ENCODE results near the gene LUZP2.

Gene LUZP2

DNA sequence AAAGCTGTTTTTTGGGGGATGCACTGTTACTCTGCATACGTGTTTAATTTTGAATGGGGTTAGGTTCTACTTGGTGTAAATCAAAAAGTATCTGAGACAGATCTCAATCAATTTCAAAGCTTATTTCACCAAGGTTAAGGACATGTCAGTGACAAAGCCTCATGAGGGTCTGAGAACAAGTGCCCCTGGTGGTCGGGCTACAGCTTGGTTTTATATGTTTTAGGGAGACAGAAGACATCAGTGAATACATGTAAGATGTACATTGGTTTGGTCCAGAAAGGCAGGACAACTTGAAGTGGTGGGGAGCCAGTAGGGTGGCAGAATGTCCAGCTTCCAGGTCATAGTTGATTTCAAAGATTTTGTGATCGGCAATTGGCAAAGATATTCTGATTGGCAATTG, 262.9 kb downstream of the LUZP2 start:
- Histone ChIP-seq H2AK5ac (ENCODE audit: low read length) (no peak overlapping the region), H3K18ac (ENCODE audit: low read length) (no peak overlapping the region), H4K91ac (ENCODE audit: low read depth, low read length) (no peak overlapping the region), H3K9me3 (ENCODE audit: insufficient read depth, low read depth, low read length) (no peaks in the 10 kb centered on the region), H3K4me1 (ENCODE audit: control insufficient read depth in 1 of 2, insufficient read depth in 2 of 2, low read length in 2 of 2) (peaks cover 3 to 5% of the 10 kb centered on the region in 2 experiments), H3K27me3 (ENCODE audit: insufficient read depth, low read length) (no peaks in the 10 kb centered on the region), H2AFZ (ENCODE audit: insufficient read depth, low read length, poor library complexity) (no peak overlapping the region), H2BK5ac (ENCODE audit: low read depth, low read length, poor library complexity) (no peak overlapping the region), H2BK12ac (ENCODE audit: low read length) (no peak overlapping the region), H3K4me2 (ENCODE audit: low read length) (no peak overlapping the region), H3K23ac (ENCODE audit: low read length) (no peak overlapping the region), H3K4me3 (ENCODE audit: low read depth, low read length) (no peak overlapping the region), H3K9ac (ENCODE audit: low read length) (no peak overlapping the region), H3K79me1 (ENCODE audit: low read length) (peaks cover 5% of the 10 kb centered on the region), H3K79me2 (ENCODE audit: control insufficient read depth, insufficient read depth, low read length, poor library complexity) (no peaks in the 10 kb centered on the region), H3K14ac (ENCODE audit: low read length) (no peak overlapping the region), H4K8ac (ENCODE audit: low read depth, low read length) (no peak overlapping the region), H2BK120ac (ENCODE audit: insufficient read depth, low read length, poor library complexity) (no peak overlapping the region), H3K36me3 (ENCODE audit: control insufficient read depth in 1 of 2, insufficient read depth in 2 of 2, low read length in 2 of 2) (no peaks in the 10 kb centered on the region), H4K12ac (ENCODE audit: low read depth, low read length) (no peak overlapping the region), H3K27ac (ENCODE audit: low read depth, low read length) (no peak overlapping the region), H3K4ac (ENCODE audit: low read depth, low read length) (no peak overlapping the region)
- WGBS (ENCODE audit: extremely low coverage, insufficient coverage, insufficient read length), result no CpG with 5 or more reads among the region's 3 CpGs
- DNase-seq, result no peak

GRCh38 chr11:24760681-24761080, 263.8 kb downstream of the LUZP2 start:
- Histone ChIP-seq H4K8ac (ENCODE audit: low read depth, low read length) (no peak overlapping the region), H2AK5ac (ENCODE audit: low read length) (no peak overlapping the region), H3K18ac (ENCODE audit: low read length) (no peak overlapping the region), H2AFZ (ENCODE audit: insufficient read depth, low read length, poor library complexity) (no peak overlapping the region), H3K23ac (ENCODE audit: low read length) (no peak overlapping the region), H4K91ac (ENCODE audit: low read depth, low read length) (no peak overlapping the region), H3K36me3 (ENCODE audit: control insufficient read depth in 1 of 2, insufficient read depth in 2 of 2, low read length in 2 of 2) (no peaks in the 10 kb centered on the region), H3K4me3 (ENCODE audit: low read depth, low read length) (no peak overlapping the region), H3K27ac (ENCODE audit: low read depth, low read length) (no peak overlapping the region), H3K4ac (ENCODE audit: low read depth, low read length) (no peak overlapping the region), H3K14ac (ENCODE audit: low read length) (no peak overlapping the region), H3K4me2 (ENCODE audit: low read length) (no peak overlapping the region), H2BK12ac (ENCODE audit: low read length) (no peak overlapping the region), H2BK120ac (ENCODE audit: insufficient read depth, low read length, poor library complexity) (no peak overlapping the region), H3K9me3 (ENCODE audit: insufficient read depth, low read depth, low read length) (no peaks in the 10 kb centered on the region), H3K79me2 (ENCODE audit: control insufficient read depth, insufficient read depth, low read length, poor library complexity) (no peaks in the 10 kb centered on the region), H3K27me3 (ENCODE audit: insufficient read depth, low read length) (no peaks in the 10 kb centered on the region), H2BK5ac (ENCODE audit: low read depth, low read length, poor library complexity) (no peak overlapping the region), H3K4me1 (ENCODE audit: control insufficient read depth in 1 of 2, insufficient read depth in 2 of 2, low read length in 2 of 2) (peaks cover 2% of the 10 kb centered on the region in 2 experiments), H3K79me1 (ENCODE audit: low read length) (peaks cover 5% of the 10 kb centered on the region), H3K9ac (ENCODE audit: low read length) (no peak overlapping the region), H4K12ac (ENCODE audit: low read depth, low read length) (no peak overlapping the region)
- DNase-seq, result no peak

- H3K79me2 ChIP-seq (ENCODE audit: control insufficient read depth, insufficient read depth, low read length, poor library complexity), result no peaks in the 10 kb centered on the region
- no peak overlapping the region for H2BK12ac ChIP-seq (ENCODE audit: low read length)
- H3K9ac ChIP-seq (ENCODE audit: low read length), result no peak overlapping the region
- no peak overlapping the region for H3K4me3 ChIP-seq (ENCODE audit: low read depth, low read length)
- H4K91ac ChIP-seq (ENCODE audit: low read depth, low read length), result no peak overlapping the region
- H2BK120ac ChIP-seq (ENCODE audit: insufficient read depth, low read length, poor library complexity), result no peak overlapping the region
- H2AFZ ChIP-seq (ENCODE audit: insufficient read depth, low read length, poor library complexity), result no peak overlapping the region
- no peak overlapping the region for H2AK5ac ChIP-seq (ENCODE audit: low read length)
- H3K18ac ChIP-seq (ENCODE audit: low read length), result no peak overlapping the region
- WGBS (ENCODE audit: extremely low coverage, insufficient coverage, insufficient read length), result no CpG with 5 or more reads among the region's 2 CpGs
- no peaks in the 10 kb centered on the region for H3K36me3 ChIP-seq (ENCODE audit: control insufficient read depth in 1 of 2, insufficient read depth in 2 of 2, low read length in 2 of 2)
- H2BK5ac ChIP-seq (ENCODE audit: low read depth, low read length, poor library complexity), result no peak overlapping the region
- no peak overlapping the region for H3K23ac ChIP-seq (ENCODE audit: low read length)
- H4K8ac ChIP-seq (ENCODE audit: low read depth, low read length), result no peak overlapping the region
- H3K4me2 ChIP-seq (ENCODE audit: low read length), result no peak overlapping the region
- H3K4ac ChIP-seq (ENCODE audit: low read depth, low read length), result no peak overlapping the region
- H4K12ac ChIP-seq (ENCODE audit: low read depth, low read length), result no peak overlapping the region
- H3K4me1 ChIP-seq (ENCODE audit: control insufficient read depth in 1 of 2, insufficient read depth in 2 of 2, low read length in 2 of 2), result no peaks in the 10 kb centered on the region
- no peak for DNase-seq
- H3K27ac ChIP-seq (ENCODE audit: low read depth, low read length), result no peak overlapping the region
- H3K14ac ChIP-seq (ENCODE audit: low read length), result no peak overlapping the region
- no peaks in the 10 kb centered on the region for H3K27me3 ChIP-seq (ENCODE audit: insufficient read depth, low read length)
- H3K9me3 ChIP-seq (ENCODE audit: insufficient read depth, low read depth, low read length), result no peaks in the 10 kb centered on the region
- no peaks in the 10 kb centered on the region for H3K79me1 ChIP-seq (ENCODE audit: low read length)
Measured at GRCh38 chr11:24762076-24762475, 265.2 kb downstream of the LUZP2 start.

- no peak overlapping the region for H4K8ac ChIP-seq (ENCODE audit: low read depth, low read length)
- no peak overlapping the region for H3K18ac ChIP-seq (ENCODE audit: low read length)
- H2BK5ac ChIP-seq (ENCODE audit: low read depth, low read length, poor library complexity), result no peak overlapping the region
- H3K4ac ChIP-seq (ENCODE audit: low read depth, low read length), result no peak overlapping the region
- H2BK12ac ChIP-seq (ENCODE audit: low read length), result no peak overlapping the region
- no peak overlapping the region for H2AFZ ChIP-seq (ENCODE audit: insufficient read depth, low read length, poor library complexity)
- DNase-seq, result no peak
- H3K23ac ChIP-seq (ENCODE audit: low read length), result no peak overlapping the region
- no peak overlapping the region for H3K14ac ChIP-seq (ENCODE audit: low read length)
- no peak overlapping the region for H3K27ac ChIP-seq (ENCODE audit: low read depth, low read length)
- no peak overlapping the region for H4K12ac ChIP-seq (ENCODE audit: low read depth, low read length)
- WGBS (ENCODE audit: extremely low coverage, insufficient coverage, insufficient read length), result no CpG with 5 or more reads among the region's 3 CpGs
- H4K91ac ChIP-seq (ENCODE audit: low read depth, low read length), result no peak overlapping the region
- H3K4me2 ChIP-seq (ENCODE audit: low read length), result no peak overlapping the region
- no peak overlapping the region for H3K9ac ChIP-seq (ENCODE audit: low read length)
- no peaks in the 10 kb centered on the region for H3K9me3 ChIP-seq (ENCODE audit: insufficient read depth, low read depth, low read length)
- no peak overlapping the region for H3K4me3 ChIP-seq (ENCODE audit: low read depth, low read length)
- no peaks in the 10 kb centered on the region for H3K79me2 ChIP-seq (ENCODE audit: control insufficient read depth, insufficient read depth, low read length, poor library complexity)
- H3K36me3 ChIP-seq (ENCODE audit: control insufficient read depth in 1 of 2, insufficient read depth in 2 of 2, low read length in 2 of 2), result no peaks in the 10 kb centered on the region
- no peak overlapping the region for H2AK5ac ChIP-seq (ENCODE audit: low read length)
- no peaks in the 10 kb centered on the region for H3K4me1 ChIP-seq (ENCODE audit: control insufficient read depth in 1 of 2, insufficient read depth in 2 of 2, low read length in 2 of 2)
- H2BK120ac ChIP-seq (ENCODE audit: insufficient read depth, low read length, poor library complexity), result no peak overlapping the region
- no peaks in the 10 kb centered on the region for H3K27me3 ChIP-seq (ENCODE audit: insufficient read depth, low read length)
- no peaks in the 10 kb centered on the region for H3K79me1 ChIP-seq (ENCODE audit: low read length)
Measured at GRCh38 chr11:24767411-24767810, 270.6 kb downstream of the LUZP2 start.

All from trophoblast cell (in vitro differentiated cells and primary cell).